ENCODE data around the gene LMO7.

The LMO7 gene

DNA sequence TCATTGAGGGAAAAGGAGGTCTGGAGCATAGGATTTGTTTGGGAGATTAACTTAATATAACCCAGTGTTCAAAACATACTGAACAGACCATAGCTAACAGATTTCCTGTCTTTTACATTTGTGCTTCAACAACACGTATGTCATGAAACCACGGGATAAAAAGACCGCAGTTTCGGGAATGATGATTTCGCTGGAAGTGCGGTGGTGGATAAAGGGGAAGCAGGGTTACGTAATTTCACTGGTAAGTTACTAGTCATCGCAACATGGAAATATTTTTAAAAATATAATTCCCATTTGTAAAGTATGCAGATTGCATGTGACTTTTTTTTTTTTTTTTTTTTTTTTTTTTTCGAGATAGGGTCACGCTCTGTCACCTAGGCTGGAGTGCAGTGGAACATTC is 237.4 kb downstream of the LMO7 start:
- Histone ChIP-seq H3K36me3 (replicated peaks in 1 of 2; ENCODE audit: control insufficient read depth in 2 of 2, insufficient read depth in 2 of 2, low read length in 2 of 2) (no peaks in the 10 kb centered on the region), H2AK5ac (ENCODE audit: low read depth, low read length) (no peak overlapping the region), H3K9me3 (replicated peaks in 1 of 2; ENCODE audit: control insufficient read depth in 2 of 2, insufficient read depth in 1 of 2, low read depth in 1 of 2, low read length in 2 of 2) (no peaks in the 10 kb centered on the region), H4K8ac (ENCODE audit: low read depth, low read length) (no peak overlapping the region), H3K9ac (ENCODE audit: low read depth, low read length, poor library complexity) (no peak overlapping the region), H3K79me1 (ENCODE audit: low read depth, low read length) (no peaks in the 10 kb centered on the region), H3K14ac (ENCODE audit: low read length) (no peak overlapping the region), H3K27me3 (ENCODE audit: control insufficient read depth in 3 of 3, insufficient read depth in 3 of 3, low read depth in 1 of 3, low read length in 3 of 3) (peaks cover 0 to 19% (median 0%) of the 10 kb centered on the region in 3 experiments), H2BK5ac (ENCODE audit: low read length) (no peak overlapping the region), H3K4me2 (ENCODE audit: insufficient read depth, low read length, poor library complexity, severe bottlenecking) (no peak overlapping the region), H4K91ac (ENCODE audit: low read depth, low read length, poor library complexity) (no peak overlapping the region), H3K23ac (ENCODE audit: low read depth, low read length, poor library complexity) (no peak overlapping the region), H2AFZ (ENCODE audit: low read length) (no peak overlapping the region), H3K18ac (ENCODE audit: low read length) (no peak overlapping the region), H3K4me1 (ENCODE audit: control insufficient read depth in 2 of 2, insufficient read depth in 1 of 2, low read depth in 1 of 2, low read length in 2 of 2) (peaks cover 8 to 9% of the 10 kb centered on the region in 2 donors), H2BK120ac (ENCODE audit: low read depth, low read length) (no peak overlapping the region), H2BK15ac (ENCODE audit: low read length) (no peak overlapping the region), H3K4me3 (ENCODE audit: low read length in 2 of 2) (no peak overlapping the region), H2BK12ac (ENCODE audit: low read length) (no peak overlapping the region), H3K4ac (ENCODE audit: low read length) (no peak overlapping the region), H3K27ac (replicated peaks; ENCODE audit: low read length) (no peak overlapping the region)
- DNase-seq (ENCODE audit: low spot score): no peak
- no CpG with 5 or more reads among the region's 10 CpGs for WGBS, 2 donors (ENCODE audit: extremely low coverage in 2 of 2, insufficient read length in 2 of 2, insufficient replicate concordance in 1 of 2)

DNA sequence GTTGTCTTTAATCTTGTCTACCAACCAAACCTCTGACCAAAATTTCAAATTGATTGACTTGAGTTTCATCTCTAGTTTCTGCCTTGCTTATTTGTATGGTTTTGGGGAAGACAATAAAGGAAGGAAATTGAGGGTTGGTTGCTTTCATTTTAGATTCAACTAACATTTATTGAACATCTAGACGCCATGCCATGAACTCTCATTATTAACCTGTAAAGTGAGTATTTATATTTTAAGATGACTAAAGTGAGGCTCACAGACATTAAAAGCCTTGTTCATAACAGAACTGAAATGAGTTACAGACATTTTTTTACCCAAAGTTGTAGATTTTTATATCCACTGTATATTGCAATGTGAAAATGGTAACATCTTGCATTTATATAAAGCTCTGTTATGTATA is 239.3 kb downstream of the LMO7 start:
- Histone ChIP-seq H2BK120ac (ENCODE audit: low read depth, low read length) (no peak overlapping the region), H3K18ac (ENCODE audit: low read length) (no peak overlapping the region), H3K14ac (ENCODE audit: low read length) (no peak overlapping the region), H3K9ac (ENCODE audit: low read depth, low read length, poor library complexity) (no peak overlapping the region), H2AK5ac (ENCODE audit: low read depth, low read length) (no peak overlapping the region), H3K4me3 (ENCODE audit: low read length in 2 of 2) (no peak overlapping the region), H3K79me1 (ENCODE audit: low read depth, low read length) (no peaks in the 10 kb centered on the region), H3K9me3 (replicated peaks in 1 of 2; ENCODE audit: control insufficient read depth in 2 of 2, insufficient read depth in 1 of 2, low read depth in 1 of 2, low read length in 2 of 2) (no peaks in the 10 kb centered on the region), H4K91ac (ENCODE audit: low read depth, low read length, poor library complexity) (no peak overlapping the region), H2AFZ (ENCODE audit: low read length) (no peak overlapping the region), H3K27me3 (ENCODE audit: control insufficient read depth in 3 of 3, insufficient read depth in 3 of 3, low read depth in 1 of 3, low read length in 3 of 3) (peaks cover 0 to 19% (median 0%) of the 10 kb centered on the region in 3 experiments), H3K36me3 (replicated peaks in 1 of 2; ENCODE audit: control insufficient read depth in 2 of 2, insufficient read depth in 2 of 2, low read length in 2 of 2) (no peaks in the 10 kb centered on the region), H3K4ac (ENCODE audit: low read length) (no peak overlapping the region), H3K23ac (ENCODE audit: low read depth, low read length, poor library complexity) (no peak overlapping the region), H2BK12ac (ENCODE audit: low read length) (no peak overlapping the region), H2BK15ac (ENCODE audit: low read length) (no peak overlapping the region), H3K4me1 (ENCODE audit: control insufficient read depth in 2 of 2, insufficient read depth in 1 of 2, low read depth in 1 of 2, low read length in 2 of 2) (peaks cover 7 to 9% of the 10 kb centered on the region in 2 donors), H3K4me2 (ENCODE audit: insufficient read depth, low read length, poor library complexity, severe bottlenecking) (no peak overlapping the region), H4K8ac (ENCODE audit: low read depth, low read length) (no peak overlapping the region), H3K27ac (replicated peaks; ENCODE audit: low read length) (no peak overlapping the region), H2BK5ac (ENCODE audit: low read length) (no peak overlapping the region)
- WGBS, 2 donors (ENCODE audit: extremely low coverage in 2 of 2, insufficient read length in 2 of 2, insufficient replicate concordance in 1 of 2): no CpG with 5 or more reads among the region's 1 CpG
- no peak for DNase-seq (ENCODE audit: low spot score)

DNA sequence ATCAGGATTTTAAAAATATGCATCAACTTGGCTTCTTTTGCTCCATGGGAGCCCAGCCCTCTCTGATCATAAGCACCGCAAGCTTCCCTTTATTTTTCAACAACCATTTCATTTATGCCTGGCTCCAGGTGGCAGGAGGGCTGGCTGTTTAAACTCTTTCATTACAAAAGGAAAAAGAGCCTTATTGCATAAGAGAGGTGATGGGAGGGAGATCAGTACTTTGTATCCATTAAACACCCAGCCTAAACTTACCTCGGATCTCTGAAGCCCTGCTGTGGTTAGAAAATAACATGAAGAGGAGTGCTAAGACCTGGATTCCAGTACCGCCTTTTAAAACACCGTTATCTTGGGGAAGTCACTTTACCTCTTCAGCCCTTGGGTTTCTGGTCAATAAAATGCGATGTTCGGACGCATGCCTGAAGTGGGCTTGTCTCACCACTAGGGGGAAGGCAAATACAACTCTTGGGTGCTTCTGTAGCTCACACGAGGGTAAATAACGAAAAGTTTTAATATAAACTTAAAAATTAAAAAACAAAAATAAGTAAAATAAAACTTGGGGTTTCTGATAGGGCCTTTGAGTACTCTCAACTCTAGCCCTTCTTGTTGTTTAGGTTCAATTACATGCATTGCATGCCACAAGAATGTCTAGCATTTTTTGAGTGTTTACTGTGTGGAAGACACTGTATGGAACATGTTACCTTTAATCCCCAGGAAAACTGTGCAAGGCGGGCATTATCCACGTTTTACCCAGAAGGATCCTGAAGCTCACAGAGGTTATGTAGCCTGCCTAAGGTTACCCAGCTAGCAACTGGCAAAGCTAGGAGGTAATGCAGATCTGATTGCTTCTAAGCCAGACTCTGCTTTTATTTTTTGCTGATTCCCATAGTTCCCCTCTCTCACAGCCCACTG is 240.3 kb downstream of the LMO7 start:
- H2BK120ac ChIP-seq (ENCODE audit: low read depth, low read length): no peak overlapping the region
- no peak overlapping the region for H2AK5ac ChIP-seq (ENCODE audit: low read depth, low read length)
- no peak overlapping the region for H3K23ac ChIP-seq (ENCODE audit: low read depth, low read length, poor library complexity)
- peak overlapping the region in 1 of 2 donors; percentile 20 for H3K4me3 ChIP-seq (ENCODE audit: low read length in 2 of 2)
- no peaks in the 10 kb centered on the region for H3K36me3 ChIP-seq (replicated peaks in 1 of 2; ENCODE audit: control insufficient read depth in 2 of 2, insufficient read depth in 2 of 2, low read length in 2 of 2)
- no peak overlapping the region for H3K4ac ChIP-seq (ENCODE audit: low read length)
- peaks cover 0 to 19% (median 0%) of the 10 kb centered on the region in 3 experiments for H3K27me3 ChIP-seq (ENCODE audit: control insufficient read depth in 3 of 3, insufficient read depth in 3 of 3, low read depth in 1 of 3, low read length in 3 of 3)
- peak overlapping the region; percentile 83 for H2AFZ ChIP-seq (ENCODE audit: low read length)
- H2BK15ac ChIP-seq (ENCODE audit: low read length): no peak overlapping the region
- H3K4me1 ChIP-seq (ENCODE audit: control insufficient read depth in 2 of 2, insufficient read depth in 1 of 2, low read depth in 1 of 2, low read length in 2 of 2): peaks cover 7% of the 10 kb centered on the region in 2 donors
- no CpG with 5 or more reads among the region's 11 CpGs for WGBS, 2 donors (ENCODE audit: extremely low coverage in 2 of 2, insufficient read length in 2 of 2, insufficient replicate concordance in 1 of 2)
- no peak overlapping the region for H2BK12ac ChIP-seq (ENCODE audit: low read length)
- H3K14ac ChIP-seq (ENCODE audit: low read length): no peak overlapping the region
- H3K4me2 ChIP-seq (ENCODE audit: insufficient read depth, low read length, poor library complexity, severe bottlenecking): no peak overlapping the region
- no peak overlapping the region for H4K8ac ChIP-seq (ENCODE audit: low read depth, low read length)
- H3K18ac ChIP-seq (ENCODE audit: low read length): no peak overlapping the region
- no peak overlapping the region for H4K91ac ChIP-seq (ENCODE audit: low read depth, low read length, poor library complexity)
- no peak overlapping the region for H2BK5ac ChIP-seq (ENCODE audit: low read length)
- H3K9me3 ChIP-seq (replicated peaks in 1 of 2; ENCODE audit: control insufficient read depth in 2 of 2, insufficient read depth in 1 of 2, low read depth in 1 of 2, low read length in 2 of 2): no peaks in the 10 kb centered on the region
- H3K79me1 ChIP-seq (ENCODE audit: low read depth, low read length): no peaks in the 10 kb centered on the region
- DNase-seq (ENCODE audit: low spot score): peak; percentile 47
- no peak overlapping the region for H3K9ac ChIP-seq (ENCODE audit: low read depth, low read length, poor library complexity)
- H3K27ac ChIP-seq (replicated peaks; ENCODE audit: low read length): no peak overlapping the region

DNA sequence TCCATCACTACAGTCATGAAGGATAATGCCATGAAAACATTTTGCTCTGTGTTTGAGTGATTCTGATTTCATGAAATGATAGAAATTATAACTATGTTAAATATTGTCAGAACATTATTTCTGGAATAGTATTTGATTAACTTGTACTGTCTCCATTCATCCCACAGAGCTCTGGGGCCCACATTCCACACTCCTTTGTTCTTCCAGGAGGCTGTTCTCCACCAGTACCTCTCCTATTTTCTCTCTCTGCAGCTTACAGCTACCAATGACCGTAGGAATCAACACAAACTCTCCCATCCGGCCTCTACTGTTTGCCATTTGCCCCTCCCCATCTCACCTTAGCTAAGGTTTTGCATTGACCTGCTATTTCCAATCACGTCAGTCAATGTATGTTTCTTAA is 240.9 kb downstream of the LMO7 start:
- no peak overlapping the region for H4K8ac ChIP-seq (ENCODE audit: low read depth, low read length)
- H3K18ac ChIP-seq (ENCODE audit: low read length): no peak overlapping the region
- H3K79me1 ChIP-seq (ENCODE audit: low read depth, low read length): no peaks in the 10 kb centered on the region
- no peak overlapping the region for H2BK15ac ChIP-seq (ENCODE audit: low read length)
- H2BK120ac ChIP-seq (ENCODE audit: low read depth, low read length): no peak overlapping the region
- no peak overlapping the region for H3K14ac ChIP-seq (ENCODE audit: low read length)
- no peak overlapping the region for H2BK12ac ChIP-seq (ENCODE audit: low read length)
- H3K4ac ChIP-seq (ENCODE audit: low read length): no peak overlapping the region
- no peaks in the 10 kb centered on the region for H3K9me3 ChIP-seq (replicated peaks in 1 of 2; ENCODE audit: control insufficient read depth in 2 of 2, insufficient read depth in 1 of 2, low read depth in 1 of 2, low read length in 2 of 2)
- H3K4me3 ChIP-seq (ENCODE audit: low read length in 2 of 2): no peak overlapping the region
- H3K36me3 ChIP-seq (replicated peaks in 1 of 2; ENCODE audit: control insufficient read depth in 2 of 2, insufficient read depth in 2 of 2, low read length in 2 of 2): no peaks in the 10 kb centered on the region
- no peak overlapping the region for H3K4me2 ChIP-seq (ENCODE audit: insufficient read depth, low read length, poor library complexity, severe bottlenecking)
- no peak overlapping the region for H3K9ac ChIP-seq (ENCODE audit: low read depth, low read length, poor library complexity)
- no peak overlapping the region for H3K23ac ChIP-seq (ENCODE audit: low read depth, low read length, poor library complexity)
- H2BK5ac ChIP-seq (ENCODE audit: low read length): no peak overlapping the region
- WGBS, 2 donors (ENCODE audit: extremely low coverage in 2 of 2, insufficient read length in 2 of 2, insufficient replicate concordance in 1 of 2): no CpG with 5 or more reads among the region's 3 CpGs
- H3K27ac ChIP-seq (replicated peaks; ENCODE audit: low read length): no peak overlapping the region
- peak overlapping the region; percentile 83 for H2AFZ ChIP-seq (ENCODE audit: low read length)
- H2AK5ac ChIP-seq (ENCODE audit: low read depth, low read length): no peak overlapping the region
- peak; percentile 8 for DNase-seq (ENCODE audit: low spot score)
- peaks cover 0 to 19% (median 0%) of the 10 kb centered on the region in 3 experiments for H3K27me3 ChIP-seq (ENCODE audit: control insufficient read depth in 3 of 3, insufficient read depth in 3 of 3, low read depth in 1 of 3, low read length in 3 of 3)
- no peak overlapping the region for H4K91ac ChIP-seq (ENCODE audit: low read depth, low read length, poor library complexity)
- peaks cover 7% of the 10 kb centered on the region in 2 donors for H3K4me1 ChIP-seq (ENCODE audit: control insufficient read depth in 2 of 2, insufficient read depth in 1 of 2, low read depth in 1 of 2, low read length in 2 of 2)
